Measurements from ENCODE around the gene TMEM25.
A peak's percentile ranks its signal among the peaks of the same experiment; 100 is the strongest.

TMEM25 gene

DNA sequence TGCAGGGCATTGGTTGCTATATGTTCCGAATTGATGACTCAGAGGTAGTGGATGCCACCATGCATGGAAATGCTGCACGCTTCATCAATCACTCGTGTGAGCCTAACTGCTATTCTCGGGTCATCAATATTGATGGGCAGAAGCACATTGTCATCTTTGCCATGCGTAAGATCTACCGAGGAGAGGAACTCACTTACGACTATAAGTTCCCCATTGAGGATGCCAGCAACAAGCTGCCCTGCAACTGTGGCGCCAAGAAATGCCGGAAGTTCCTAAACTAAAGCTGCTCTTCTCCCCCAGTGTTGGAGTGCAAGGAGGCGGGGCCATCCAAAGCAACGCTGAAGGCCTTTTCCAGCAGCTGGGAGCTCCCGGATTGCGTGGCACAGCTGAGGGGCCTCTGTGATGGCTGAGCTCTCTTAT lies 9.1 kb upstream of the TMEM25 start:
- no peak overlapping the region for H3K9ac ChIP-seq (ENCODE audit: low read depth, low read length)
- H3K36me3 ChIP-seq (ENCODE audit: control insufficient read depth, insufficient read depth, low read length) = peaks cover 77% of the 10 kb centered on the region
- no peaks in the 10 kb centered on the region for H3K4me1 ChIP-seq (ENCODE audit: control insufficient read depth, insufficient read depth, low read length)
- no peaks in the 10 kb centered on the region for H3K27me3 ChIP-seq (ENCODE audit: control insufficient read depth, insufficient read depth, low read length)
- no peak overlapping the region for H3K4me3 ChIP-seq (ENCODE audit: low read depth, low read length)
- no peaks in the 10 kb centered on the region for H3K9me3 ChIP-seq (ENCODE audit: control insufficient read depth, insufficient read depth, low read length)
- no peak overlapping the region for H3K27ac ChIP-seq (ENCODE audit: low read depth, low read length)

GRCh38 chr11:118522571-118523072 lies 8.4 kb upstream of the TMEM25 start:
- H3K4me3 ChIP-seq (ENCODE audit: low read depth, low read length) = no peak overlapping the region
- H3K36me3 ChIP-seq (ENCODE audit: control insufficient read depth, insufficient read depth, low read length) = peaks cover 72% of the 10 kb centered on the region
- no peak overlapping the region for H3K27ac ChIP-seq (ENCODE audit: low read depth, low read length)
- H3K27me3 ChIP-seq (ENCODE audit: control insufficient read depth, insufficient read depth, low read length) = no peaks in the 10 kb centered on the region
- H3K9me3 ChIP-seq (ENCODE audit: control insufficient read depth, insufficient read depth, low read length) = no peaks in the 10 kb centered on the region
- H3K4me1 ChIP-seq (ENCODE audit: control insufficient read depth, insufficient read depth, low read length) = no peaks in the 10 kb centered on the region
- no peak overlapping the region for H3K9ac ChIP-seq (ENCODE audit: low read depth, low read length)

GRCh38 chr11:118524356-118524755 lies 6.6 kb upstream of the TMEM25 start:
- no peak overlapping the region for H3K4me3 ChIP-seq (ENCODE audit: low read depth, low read length)
- no peaks in the 10 kb centered on the region for H3K27me3 ChIP-seq (ENCODE audit: control insufficient read depth, insufficient read depth, low read length)
- H3K9ac ChIP-seq (ENCODE audit: low read depth, low read length) = no peak overlapping the region
- H3K36me3 ChIP-seq (ENCODE audit: control insufficient read depth, insufficient read depth, low read length) = peaks cover 60% of the 10 kb centered on the region
- no peak overlapping the region for H3K27ac ChIP-seq (ENCODE audit: low read depth, low read length)
- H3K9me3 ChIP-seq (ENCODE audit: control insufficient read depth, insufficient read depth, low read length) = no peaks in the 10 kb centered on the region
- peaks cover 5% of the 10 kb centered on the region for H3K4me1 ChIP-seq (ENCODE audit: control insufficient read depth, insufficient read depth, low read length)

DNA sequence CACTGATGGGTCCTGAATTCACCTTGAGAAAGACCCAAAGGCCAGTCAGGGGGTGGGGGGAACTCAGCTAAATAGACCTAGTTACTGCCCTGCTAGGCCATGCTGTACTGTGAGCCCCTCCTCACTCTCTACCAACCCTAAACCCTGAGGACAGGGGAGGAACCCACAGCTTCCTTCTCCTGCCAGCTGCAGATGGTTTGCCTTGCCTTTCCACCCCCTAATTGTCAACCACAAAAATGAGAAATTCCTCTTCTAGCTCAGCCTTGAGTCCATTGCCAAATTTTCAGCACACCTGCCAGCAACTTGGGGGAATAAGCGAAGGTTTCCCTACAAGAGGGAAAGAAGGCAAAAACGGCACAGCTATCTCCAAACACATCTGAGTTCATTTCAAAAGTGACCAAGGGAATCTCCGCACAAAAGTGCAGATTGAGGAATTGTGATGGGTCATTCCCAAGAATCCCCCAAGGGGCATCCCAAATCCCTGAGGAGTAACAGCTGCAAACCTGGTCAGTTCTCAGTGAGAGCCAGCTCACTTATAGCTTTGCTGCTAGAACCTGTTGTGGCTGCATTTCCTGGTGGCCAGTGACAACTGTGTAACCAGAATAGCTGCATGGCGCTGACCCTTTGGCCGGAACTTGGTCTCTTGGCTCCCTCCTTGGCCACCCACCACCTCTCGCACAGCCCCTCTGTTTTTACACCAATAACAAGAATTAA lies 6.1 kb upstream of the TMEM25 start:
- H3K4me3 ChIP-seq (ENCODE audit: low read depth, low read length) = no peak overlapping the region
- no peaks in the 10 kb centered on the region for H3K27me3 ChIP-seq (ENCODE audit: control insufficient read depth, insufficient read depth, low read length)
- H3K4me1 ChIP-seq (ENCODE audit: control insufficient read depth, insufficient read depth, low read length) = peaks cover 10% of the 10 kb centered on the region
- no peaks in the 10 kb centered on the region for H3K9me3 ChIP-seq (ENCODE audit: control insufficient read depth, insufficient read depth, low read length)
- no peak overlapping the region for H3K27ac ChIP-seq (ENCODE audit: low read depth, low read length)
- no peak overlapping the region for H3K9ac ChIP-seq (ENCODE audit: low read depth, low read length)
- peaks cover 54% of the 10 kb centered on the region for H3K36me3 ChIP-seq (ENCODE audit: control insufficient read depth, insufficient read depth, low read length)

- no peak overlapping the region for H3K9ac ChIP-seq (ENCODE audit: low read depth, low read length)
- H3K9me3 ChIP-seq (ENCODE audit: control insufficient read depth, insufficient read depth, low read length) = no peaks in the 10 kb centered on the region
- no peaks in the 10 kb centered on the region for H3K27me3 ChIP-seq (ENCODE audit: control insufficient read depth, insufficient read depth, low read length)
- H3K27ac ChIP-seq (ENCODE audit: low read depth, low read length) = no peak overlapping the region
- H3K4me3 ChIP-seq (ENCODE audit: low read depth, low read length) = no peak overlapping the region
- H3K4me1 ChIP-seq (ENCODE audit: control insufficient read depth, insufficient read depth, low read length) = peaks cover 14% of the 10 kb centered on the region
- H3K36me3 ChIP-seq (ENCODE audit: control insufficient read depth, insufficient read depth, low read length) = peaks cover 36% of the 10 kb centered on the region
Observed at GRCh38 chr11:118526688-118527087, 4.3 kb upstream of the TMEM25 start.

GRCh38 chr11:118527109-118527508 lies 3.9 kb upstream of the TMEM25 start, which contains the start of gene TTC36:
Gene TTC36, plus strand, starts transcription at chr11:118527474. Its CDS starts 21 bp downstream, at chr11:118527495.
- no peak within 1 kb of the TSS for H3K4me3 ChIP-seq (ENCODE audit: low read depth, low read length)
- H3K9ac ChIP-seq (ENCODE audit: low read depth, low read length) = no peak within 1 kb of the TSS
- peaks cover 32% of the 10 kb centered on the region for H3K36me3 ChIP-seq (ENCODE audit: control insufficient read depth, insufficient read depth, low read length)
- no peaks in the 10 kb centered on the region for H3K27me3 ChIP-seq (ENCODE audit: control insufficient read depth, insufficient read depth, low read length)
- peaks cover 14% of the 10 kb centered on the region for H3K4me1 ChIP-seq (ENCODE audit: control insufficient read depth, insufficient read depth, low read length)
- no peak within 1 kb of the TSS for H3K27ac ChIP-seq (ENCODE audit: low read depth, low read length)
- no peaks in the 10 kb centered on the region for H3K9me3 ChIP-seq (ENCODE audit: control insufficient read depth, insufficient read depth, low read length)

GRCh38 chr11:118528511-118528910 lies 2.5 kb upstream of the TMEM25 start:
- peaks cover 14% of the 10 kb centered on the region for H3K4me1 ChIP-seq (ENCODE audit: control insufficient read depth, insufficient read depth, low read length)
- H3K36me3 ChIP-seq (ENCODE audit: control insufficient read depth, insufficient read depth, low read length) = peaks cover 18% of the 10 kb centered on the region
- H3K27ac ChIP-seq (ENCODE audit: low read depth, low read length) = no peak overlapping the region
- no peak overlapping the region for H3K9ac ChIP-seq (ENCODE audit: low read depth, low read length)
- no peak overlapping the region for H3K4me3 ChIP-seq (ENCODE audit: low read depth, low read length)
- no peaks in the 10 kb centered on the region for H3K9me3 ChIP-seq (ENCODE audit: control insufficient read depth, insufficient read depth, low read length)
- no peaks in the 10 kb centered on the region for H3K27me3 ChIP-seq (ENCODE audit: control insufficient read depth, insufficient read depth, low read length)

- H3K36me3 ChIP-seq (ENCODE audit: control insufficient read depth, insufficient read depth, low read length) = peaks cover 11% of the 10 kb centered on the region
- H3K27me3 ChIP-seq (ENCODE audit: control insufficient read depth, insufficient read depth, low read length) = no peaks in the 10 kb centered on the region
- peak overlapping the region; percentile 96 for H3K4me3 ChIP-seq (ENCODE audit: low read depth, low read length)
- H3K9me3 ChIP-seq (ENCODE audit: control insufficient read depth, insufficient read depth, low read length) = no peaks in the 10 kb centered on the region
- H3K27ac ChIP-seq (ENCODE audit: low read depth, low read length) = peak overlapping the region; percentile 0
- no peak overlapping the region for H3K9ac ChIP-seq (ENCODE audit: low read depth, low read length)
- peaks cover 14% of the 10 kb centered on the region for H3K4me1 ChIP-seq (ENCODE audit: control insufficient read depth, insufficient read depth, low read length)
Observed at GRCh38 chr11:118529584-118530175, 1.3 kb upstream of the TMEM25 start.

DNA sequence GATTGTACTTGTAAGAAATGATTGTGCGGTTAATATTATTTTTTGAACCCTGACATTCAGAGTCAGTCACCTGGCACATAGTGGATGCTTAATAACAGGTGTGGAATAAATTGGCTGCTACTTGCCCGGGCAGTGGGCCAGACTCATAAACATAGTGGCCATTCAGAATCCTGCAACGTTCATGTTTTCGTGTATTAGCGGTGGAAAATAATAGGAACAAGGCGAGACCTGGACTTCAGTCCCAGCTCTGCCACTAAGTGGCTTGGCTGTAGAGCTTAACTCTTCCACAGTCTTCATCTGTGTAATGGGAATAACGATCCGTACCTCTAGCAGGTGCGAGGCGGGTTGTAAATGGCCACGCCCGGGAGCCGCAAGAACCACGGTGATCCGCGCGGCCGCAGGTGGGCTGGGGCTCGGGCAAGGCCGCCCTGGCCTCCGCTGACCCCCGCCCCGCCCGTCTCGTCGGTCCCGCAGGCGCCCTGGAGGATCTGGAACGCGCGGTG lies 761 bp upstream of the TMEM25 start:
- H3K4me1 ChIP-seq (ENCODE audit: control insufficient read depth, insufficient read depth, low read length) = peaks cover 14% of the 10 kb centered on the region
- H3K27me3 ChIP-seq (ENCODE audit: control insufficient read depth, insufficient read depth, low read length) = no peaks in the 10 kb centered on the region
- H3K36me3 ChIP-seq (ENCODE audit: control insufficient read depth, insufficient read depth, low read length) = peaks cover 9% of the 10 kb centered on the region
- peak overlapping the region; percentile 50 for H3K27ac ChIP-seq (ENCODE audit: low read depth, low read length)
- H3K9me3 ChIP-seq (ENCODE audit: control insufficient read depth, insufficient read depth, low read length) = no peaks in the 10 kb centered on the region
- H3K9ac ChIP-seq (ENCODE audit: low read depth, low read length) = peak overlapping the region; percentile 70; the same call in 1 of the 2 replicates
- peak overlapping the region; percentile 96 for H3K4me3 ChIP-seq (ENCODE audit: low read depth, low read length)

DNA sequence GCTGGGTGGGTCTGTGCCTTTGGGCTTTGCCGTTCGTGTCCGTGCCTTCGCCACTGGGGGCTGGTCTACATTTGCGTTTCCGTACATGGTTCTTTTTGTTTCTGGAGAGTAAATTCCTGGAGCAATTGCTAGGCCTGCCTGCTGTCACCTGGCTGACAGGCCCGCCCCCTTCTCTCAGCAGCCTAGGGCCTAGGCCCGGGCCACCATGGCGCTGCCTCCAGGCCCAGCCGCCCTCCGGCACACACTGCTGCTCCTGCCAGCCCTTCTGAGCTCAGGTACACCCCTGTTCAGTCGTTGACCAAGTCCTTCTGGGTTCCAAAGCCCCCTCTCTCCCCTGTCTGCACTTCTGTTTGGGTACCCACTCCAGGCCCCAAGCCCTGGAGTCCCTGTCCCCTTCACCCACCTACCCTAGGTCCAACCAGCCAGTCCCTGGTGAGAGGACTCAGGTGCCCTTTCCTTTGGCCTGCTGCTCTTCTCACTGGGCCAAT lies 649 bp downstream of the TMEM25 start:
- Histone ChIP-seq H3K27me3 (ENCODE audit: control insufficient read depth, insufficient read depth, low read length) (no peaks in the 10 kb centered on the region), H3K4me1 (ENCODE audit: control insufficient read depth, insufficient read depth, low read length) (peaks cover 14% of the 10 kb centered on the region), H3K9ac (ENCODE audit: low read depth, low read length) (no peak overlapping the region), H3K9me3 (ENCODE audit: control insufficient read depth, insufficient read depth, low read length) (no peaks in the 10 kb centered on the region), H3K27ac (ENCODE audit: low read depth, low read length) (no peak overlapping the region), H3K4me3 (ENCODE audit: low read depth, low read length) (peak overlapping the region; percentile 96), H3K36me3 (ENCODE audit: control insufficient read depth, insufficient read depth, low read length) (peaks cover 8% of the 10 kb centered on the region)

DNA sequence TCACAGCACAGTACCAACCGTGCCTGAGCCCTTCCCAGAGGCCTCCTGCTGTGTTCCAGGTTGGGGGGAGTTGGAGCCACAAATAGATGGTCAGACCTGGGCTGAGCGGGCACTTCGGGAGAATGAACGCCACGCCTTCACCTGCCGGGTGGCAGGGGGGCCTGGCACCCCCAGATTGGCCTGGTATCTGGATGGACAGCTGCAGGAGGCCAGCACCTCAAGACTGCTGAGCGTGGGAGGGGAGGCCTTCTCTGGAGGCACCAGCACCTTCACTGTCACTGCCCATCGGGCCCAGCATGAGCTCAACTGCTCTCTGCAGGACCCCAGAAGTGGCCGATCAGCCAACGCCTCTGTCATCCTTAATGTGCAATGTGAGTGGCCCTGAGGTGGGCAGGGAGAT lies 1.1 kb downstream of the TMEM25 start:
- Histone ChIP-seq H3K9ac (ENCODE audit: low read depth, low read length) (no peak overlapping the region), H3K27me3 (ENCODE audit: control insufficient read depth, insufficient read depth, low read length) (no peaks in the 10 kb centered on the region), H3K36me3 (ENCODE audit: control insufficient read depth, insufficient read depth, low read length) (peaks cover 8% of the 10 kb centered on the region), H3K4me3 (ENCODE audit: low read depth, low read length) (peak overlapping the region; percentile 96), H3K4me1 (ENCODE audit: control insufficient read depth, insufficient read depth, low read length) (peaks cover 14% of the 10 kb centered on the region), H3K27ac (ENCODE audit: low read depth, low read length) (no peak overlapping the region), H3K9me3 (ENCODE audit: control insufficient read depth, insufficient read depth, low read length) (no peaks in the 10 kb centered on the region)

Data from HUES48 (cell line).